OCI-LY1 (cell line): ENCODE data around the gene TICRR.

ENCODE experiments used
- H2AFZ ChIP-seq: fragments of 200-600 bp; sonication (generic), shearing (Covaris generic); 2 replicates; pipeline ENCODE4 v1.6.0; 2014; ENCODE audit warnings: antibody characterized with exemption, mild to moderate bottlenecking, low read length
- H3F3A ChIP-seq: fragments of 200-600 bp; sonication (generic), shearing (Covaris generic); 2 replicates; pipeline ENCODE4 v1.6.0; 2014; ENCODE audit warnings: mild to moderate bottlenecking, antibody characterized with exemption, low read length, moderate library complexity; ENCODE audit not compliant: insufficient read depth
- H3K27ac ChIP-seq: fragments of 200-600 bp; sonication (generic); 2 replicates; pipeline ENCODE4 v1.5.1; 2014; ENCODE audit warnings: low read length, mixed run types, mild to moderate bottlenecking, low read depth; ENCODE audit not compliant: poor library complexity, severe bottlenecking
- H3K27me3 ChIP-seq: fragments of 200-600 bp; sonication (generic); 2 replicates; pipeline ENCODE4 v1.6.0; 2014; ENCODE audit warnings: antibody characterized with exemption, mild to moderate bottlenecking, low read length, moderate library complexity; ENCODE audit not compliant: insufficient read depth
- H3K36me3 ChIP-seq: fragments of 200-600 bp; sonication (generic); 2 replicates; pipeline ENCODE4 v1.6.1; 2014; ENCODE audit warnings: mild to moderate bottlenecking, antibody characterized with exemption, low read length, moderate library complexity, mixed read lengths; ENCODE audit not compliant: insufficient read depth
- H3K4me1 ChIP-seq: fragments of 200-600 bp; sonication (generic); 2 replicates; pipeline ENCODE4 v1.5.1; 2014; ENCODE audit warnings: mild to moderate bottlenecking, low read length, moderate library complexity; ENCODE audit not compliant: insufficient read depth, severe bottlenecking
- H3K4me2 ChIP-seq: fragments of 200-600 bp; sonication (generic), shearing (Covaris generic); 2 replicates; pipeline ENCODE4 v1.6.1; 2014; ENCODE audit warnings: low read length
- H3K4me3 ChIP-seq: fragments of 200-600 bp; sonication (generic); 2 replicates; pipeline ENCODE4 v1.5.1; 2014; ENCODE audit warnings: low read length, low read depth, mild to moderate bottlenecking, mixed read lengths; ENCODE audit not compliant: poor library complexity, severe bottlenecking
- H3K79me2 ChIP-seq: fragments of 200-600 bp; shearing (Covaris generic); 2 replicates; pipeline ENCODE4 v1.6.1; 2016; ENCODE audit warnings: mixed run types, low read length, mixed read lengths; ENCODE audit not compliant: insufficient read depth
- H3K9ac ChIP-seq: fragments of 200-600 bp; sonication (generic), shearing (Covaris generic); 2 replicates; pipeline ENCODE4 v1.6.1; 2014; ENCODE audit warnings: mild to moderate bottlenecking, low read length, mixed read lengths
- H3K9me2 ChIP-seq: fragments of 200-600 bp; sonication (generic), shearing (Covaris generic); 2 replicates; pipeline ENCODE4 v1.6.1; 2014; ENCODE audit warnings: low read depth, mild to moderate bottlenecking, low read length, mixed read lengths
- H3K9me3 ChIP-seq: fragments of 200-600 bp; shearing (Covaris generic); 2 replicates; pipeline ENCODE4 v1.6.1; 2014; ENCODE audit warnings: low read length, mixed read lengths
- H4K20me1 ChIP-seq: fragments of 200-600 bp; sonication (generic), shearing (Covaris generic); 2 replicates; pipeline ENCODE4 v1.6.0; 2016; ENCODE audit warnings: mild to moderate bottlenecking, low read length; ENCODE audit not compliant: insufficient read depth
- CTCF ChIP-seq: fragments of 200-600 bp; sonication (generic), shearing (Covaris generic); IDR thresholded peaks from 2 replicates; pipeline ENCODE4 v1.5.1; 2017; ENCODE audit warnings: mild to moderate bottlenecking, antibody characterized with exemption, low read length, moderate library complexity, mixed read lengths
- EZH2 ChIP-seq: fragments of 200-600 bp; sonication (generic), shearing (Covaris generic); IDR thresholded peaks from 2 replicates; pipeline ENCODE4 v1.8.0; 2017; ENCODE audit warnings: borderline replicate concordance, mixed run types, mild to moderate bottlenecking, antibody characterized with exemption, low read length, moderate library complexity, mixed read lengths

TICRR gene

GRCh38 chr15:89528757-89529352 lies 46.4 kb upstream of the TICRR start:
- no peak overlapping the region for H2AFZ ChIP-seq
- no peak overlapping the region for H3K27ac ChIP-seq
- H3K4me3 ChIP-seq = no peak overlapping the region
- no peaks in the 10 kb centered on the region for H3K9me3 ChIP-seq
- H3K79me2 ChIP-seq = no peaks in the 10 kb centered on the region
- no peak overlapping the region for H3K4me2 ChIP-seq
- H3K36me3 ChIP-seq = no peaks in the 10 kb centered on the region
- H3K27me3 ChIP-seq = no peaks in the 10 kb centered on the region; the same call in 1 of the 2 replicates
- no peaks in the 10 kb centered on the region for H3K4me1 ChIP-seq
- no peaks in the 10 kb centered on the region for H3F3A ChIP-seq
- H3K9ac ChIP-seq = no peak overlapping the region
- H3K9me2 ChIP-seq = no peaks in the 10 kb centered on the region
- no peaks in the 10 kb centered on the region for H4K20me1 ChIP-seq
- TF ChIP-seq CTCF (no peak), EZH2 (no peak)

- no peak overlapping the region for H3K27ac ChIP-seq
- H3K4me1 ChIP-seq = no peaks in the 10 kb centered on the region
- no peaks in the 10 kb centered on the region for H3K79me2 ChIP-seq
- no peak overlapping the region for H3K4me2 ChIP-seq
- no peak overlapping the region for H3K9ac ChIP-seq
- no peaks in the 10 kb centered on the region for H3K9me3 ChIP-seq
- no peaks in the 10 kb centered on the region for H3K27me3 ChIP-seq
- TF ChIP-seq EZH2 (no peak), CTCF (no peak)
- H3K36me3 ChIP-seq = no peaks in the 10 kb centered on the region
- H3F3A ChIP-seq = no peaks in the 10 kb centered on the region
- H3K4me3 ChIP-seq = no peak overlapping the region
- H3K9me2 ChIP-seq = no peaks in the 10 kb centered on the region
- no peak overlapping the region for H2AFZ ChIP-seq
- H4K20me1 ChIP-seq = no peaks in the 10 kb centered on the region
Observed at GRCh38 chr15:89530976-89531375, 44.3 kb upstream of the TICRR start.

GRCh38 chr15:89531796-89532537 lies 43.3 kb upstream of the TICRR start:
- Histone ChIP-seq H3K4me3 (no peak overlapping the region), H3K36me3 (no peaks in the 10 kb centered on the region), H3K9me2 (no peaks in the 10 kb centered on the region), H3K9ac (no peak overlapping the region), H4K20me1 (no peaks in the 10 kb centered on the region), H3K9me3 (no peaks in the 10 kb centered on the region), H3K27ac (no peak overlapping the region), H3K27me3 (no peaks in the 10 kb centered on the region), H3K79me2 (no peaks in the 10 kb centered on the region), H3K4me1 (no peaks in the 10 kb centered on the region), H3K4me2 (no peak overlapping the region), H3F3A (no peaks in the 10 kb centered on the region), H2AFZ (no peak overlapping the region)
- TF ChIP-seq CTCF = no peak
- TF ChIP-seq EZH2 = no peak
